Stimulated activated CD4-positive, alpha-beta T cell treated with anti-CD3 and anti-CD28 coated beads, Interleukin-1b, Interleukin-23, amount 100 ng/mL, for 1 hour (primary cell): Measurements from ENCODE around the gene TEX19.
"Not testable (repeated sequence)": the region's sequence is repeated elsewhere in the genome, so short reads cannot be mapped to it uniquely, and the experiment has no call there.

Source experiments
- DNase-seq, 2 donors: peaks; one replicate each; pipeline ENCODE4 v3.0.0-alpha.2; 2020; ENCODE audit warnings: low read depth in 2 of 2

TEX19 gene

GRCh38 chr17:82411396-82412053 is 52.5 kb downstream of the TEX19 start:
- no peak for DNase-seq

GRCh38 chr17:82412081-82412480 is 53.0 kb downstream of the TEX19 start:
- DNase-seq: not testable (repeated sequence)

GRCh38 chr17:82412535-82413520 is 53.8 kb downstream of the TEX19 start:
- DNase-seq: no peak
